K562 (cell line): ENCODE measurements around the gene NCOA3. TPM values are rescaled to one million over a fixed set of nuclear protein-coding genes. Genes with fewer than 3 reads are reported as not detected.

Experiments used
- ATAC-seq: fragments of 200-7000 bp; cut with Tn5 transposase; 3 replicates; pipeline ENCODE4 v1.9.1; 2020; ENCODE audit warnings: moderate library complexity
- BruUV-seq: library from RNA; stranded (reverse); fragments of 400-500 nt; replicated peaks from 2 replicates; lab custom pipeline; 2021; lab: Mats Ljungman, UMichigan
- CTCF ChIA-PET: fragments of 300-600 bp; formaldehyde crosslinking; extraction: SDS; loops from one replicate; lab custom pipeline; 2021; ENCODE audit warnings: low intra/inter-chr PET ratio; lab: Yijun Ruan, JAX
- POLR2A ChIA-PET: fragments of 300-600, 350-650 bp; sonication (Branson Sonifier 250); formaldehyde crosslinking; extraction: SDS; loops from one replicate; lab custom pipeline; 2021; ENCODE audit warnings: antibody characterized with exemption, inconsistent platforms; lab: Yijun Ruan, JAX
- DNase-seq, 4 experiments: peaks; one replicate each; pipeline versions ENCODE4 v3.0.0 to v3.0.0-alpha.2; 2011 to 2018; ENCODE audit warnings: low spot score in 3 of 4, mixed read lengths in 3 of 4; ENCODE audit errors: extremely low read depth in 1 of 4
- FAIRE-seq: peaks from 2 replicates; lab custom pipeline; 2011; peaks lifted over from hg19 to GRCh38; lab: Jason Lieb, UNC
- H2AFZ ChIP-seq: 2 replicates; pipeline ENCODE4 v1.6.0; 2011; ENCODE audit warnings: low read depth, low read length, control low read depth, inconsistent platforms
- H3K27ac ChIP-seq: fragments of 200-600 bp; 3 replicates; pipeline ENCODE4 v1.8.0; 2011; ENCODE audit warnings: low read depth, mild to moderate bottlenecking, control low read depth, inconsistent platforms, low read length, moderate library complexity, mixed read lengths; ENCODE audit errors: extremely low read depth
- H3K27me3 ChIP-seq, 2 experiments: fragments of 300-600 bp in 1 of 2; 2 replicates in 1 of 2; 3 replicates in 1 of 2; pipeline versions ENCODE4 v1.6.0 to v1.8.0; 2011; ENCODE audit warnings: inconsistent platforms in 2 of 2, low read length in 2 of 2, mild to moderate bottlenecking in 1 of 2, mixed read lengths in 1 of 2, moderate library complexity in 1 of 2; ENCODE audit not compliant: control insufficient read depth in 2 of 2, insufficient read depth in 2 of 2
- H3K36me3 ChIP-seq: fragments of 300-600 bp; 3 replicates; pipeline ENCODE4 v1.8.0; 2011; ENCODE audit warnings: mild to moderate bottlenecking, low read length, inconsistent platforms; ENCODE audit not compliant: control insufficient read depth, insufficient read depth
- H3K4me1 ChIP-seq, 2 experiments: fragments of 200-600 bp in 1 of 2; replicated peaks in 1 of 2; 2 replicates in 1 of 2; 3 replicates in 1 of 2; pipeline versions ENCODE4 v1.5.1 to v1.8.0; 2011; ENCODE audit warnings: inconsistent platforms in 2 of 2, low read length in 2 of 2, mild to moderate bottlenecking in 1 of 2, mixed read lengths in 1 of 2, moderate library complexity in 1 of 2; ENCODE audit not compliant: control insufficient read depth in 2 of 2, insufficient read depth in 2 of 2
- H3K4me2 ChIP-seq: 2 replicates; pipeline ENCODE4 v1.6.1; 2011; ENCODE audit warnings: low read length, control low read depth, inconsistent platforms, mixed read lengths; ENCODE audit not compliant: insufficient read depth
- H3K4me3 ChIP-seq: fragments of 200-600 bp; sonication (generic), shearing (Covaris generic); 2 replicates; pipeline ENCODE4 v1.5.1; 2016; ENCODE audit warnings: control low read depth, inconsistent platforms
- H3K79me2 ChIP-seq: fragments of 200-600 bp; 3 replicates; pipeline ENCODE4 v1.8.0; 2011; ENCODE audit warnings: low read length, inconsistent platforms; ENCODE audit not compliant: control insufficient read depth, insufficient read depth
- H3K9ac ChIP-seq, 2 experiments: 2 replicates each; pipeline versions ENCODE4 v1.6.0 to v1.6.1; 2011; ENCODE audit warnings: low read depth in 2 of 2, low read length in 2 of 2, control low read depth in 1 of 2, inconsistent platforms in 1 of 2, mild to moderate bottlenecking in 1 of 2, mixed read lengths in 1 of 2; ENCODE audit not compliant: insufficient read depth in 1 of 2
- H3K9me1 ChIP-seq: one replicate; pipeline ENCODE4 v1.6.0; 2011; ENCODE audit warnings: inconsistent platforms, mild to moderate bottlenecking, low read length, moderate library complexity; ENCODE audit not compliant: control insufficient read depth, insufficient read depth
- H3K9me3 ChIP-seq: replicated peaks from 2 replicates; pipeline ENCODE4 v1.5.1; 2011; ENCODE audit warnings: low read depth, low read length, inconsistent platforms; ENCODE audit not compliant: control insufficient read depth, insufficient read depth
- H4K20me1 ChIP-seq: replicated peaks from 2 replicates; pipeline ENCODE4 v1.6.1; 2011; ENCODE audit warnings: low read length, inconsistent platforms, mixed read lengths; ENCODE audit not compliant: control insufficient read depth, insufficient read depth
- IRF2 ChIP-seq: sonication (generic); formaldehyde crosslinking; IDR thresholded peaks from 2 replicates; pipeline ENCODE4 v1.8.1; 2022; ENCODE audit warnings: mild to moderate bottlenecking, missing genetic modification reagents
- RBM25 ChIP-seq: fragments of 200-400 bp; formaldehyde crosslinking; IDR thresholded peaks from 2 replicates; pipeline ENCODE4 v1.6.1; 2018; ENCODE audit warnings: low read length, low read depth, moderate library complexity; ENCODE audit not compliant: severe bottlenecking
- ZBTB11 ChIP-seq, 3 experiments: fragments of 200-800 bp in 1 of 3; fragments of 250-450 bp in 1 of 3; fragments of 450-650 bp in 1 of 3; sonication (Bioruptor Pico) in 1 of 3; sonication (Bioruptor generic) in 1 of 3; formaldehyde crosslinking in 1 of 3; IDR thresholded peaks; 2 replicates each; pipeline versions ENCODE4 v1.6.1 to v1.8.0; 2016 to 2022; ENCODE audit warnings: mild to moderate bottlenecking in 2 of 3, missing genetic modification characterization in 2 of 3, missing compliant biosample characterization in 1 of 3, moderate library complexity in 1 of 3
- ZNF175 ChIP-seq: fragments of 200-800 bp; sonication (Bioruptor generic); IDR thresholded peaks from 2 replicates; pipeline ENCODE4 v1.6.1; 2016; ENCODE audit warnings: low read depth, mild to moderate bottlenecking, missing genetic modification characterization, missing compliant biosample characterization
- ZNF512 ChIP-seq: IDR thresholded peaks from 2 replicates; pipeline ENCODE4 v1.6.1; 2016; ENCODE audit warnings: missing genetic modification characterization, missing compliant biosample characterization
- ZNF780A ChIP-seq: fragments of 250-450 bp; sonication (Bioruptor Pico); IDR thresholded peaks from 2 replicates; pipeline ENCODE4 v1.5.0; 2021; ENCODE audit warnings: mild to moderate bottlenecking
- WGBS: fragments of 100-300 bp; shearing (Covaris generic); methylation state at CpG from one replicate; pipeline ENCODE4 v1.1.6; 2016; ENCODE audit warnings: low coverage, mixed read lengths; ENCODE audit not compliant: insufficient coverage; ENCODE audit errors: missing lambda C conversion rate; 5-methylcytosine and 5-hydroxymethylcytosine counted together
- in situ Hi-C: fragments of 300-500 bp; cut with MboI; formaldehyde crosslinking; loops from 4 replicates; pipeline ENCODE4 v1.15.0; 2018; ENCODE audit warnings: inconsistent platforms, mixed read lengths
- intact Hi-C: fragments of 100-400 bp; cut with micrococcal nuclease; formaldehyde crosslinking; loops from 2 replicates; pipeline ENCODE4 v1.14.2; 2022
- polyA plus RNA-seq, 8 experiments: library from polyadenylated mRNA; depleted of rRNA in 4 of 8; stranded (reverse) in 5 of 8; unstranded in 3 of 8; fragments of >200 nt; fragmentation: Nextera tagmentation in 2 of 8; fragmentation: Illumina TruSeq in 1 of 8; extraction: Ambion mirVana in 2 of 8; extraction: Trizol in 1 of 8; gene quantifications; 2 replicates each; pipeline versions ENCODE4 v1.2.1 to v1.2.3, GENCODE V29; 2011 to 2014; ENCODE audit warnings: inconsistent platforms in 1 of 8, missing spikeins in 1 of 8
- total RNA-seq, 7 experiments: library from RNA; depleted of rRNA in 6 of 7; stranded (reverse); fragments of >200 nt in 6 of 7; fragmentation: Illumina TruSeq in 2 of 7; extraction: Trizol in 2 of 7; gene quantifications; 2 replicates each; pipeline versions ENCODE4 v1.2.1 to v1.2.3, GENCODE V29; 2011 to 2021; ENCODE audit warnings: low replicate concordance in 1 of 7

Gene NCOA3
- total and polyA plus RNA-seq, 9 of the 15 experiments (the other 6 are each of a cell fraction or from before 2014, with no cell fraction given): 3.2 to 24.3 (median 14.4) TPM

- POLR2A ChIA-PET: interaction anchor here (0.6 to 2.2 kb wide), 4 partner anchors 9 to 20 kb away, joined by 3 to 7 read pairs (median 4); partner anchors contain the start of gene NCOA3
- H3K36me3 ChIP-seq: no peaks in the 10 kb centered on the region
- FAIRE-seq: no peak
- H3K9me3 ChIP-seq: no peaks in the 10 kb centered on the region
- DNase-seq: no peak
- 54% methylated on average over 5 of the region's 5 CpGs for WGBS
- ATAC-seq: no peak
- no peak for TF ChIP-seq IRF2 (CRISPR knock-in tag)
- TF ChIP-seq ZNF780A: no peak
- peak in 1 of 3 experiments; percentile 61; a peak in 2 of 6 replicates for TF ChIP-seq ZBTB11 (CRISPR knock-in tag; IDR thresholded peaks at IDR 0.05)
- peak; percentile 11 for TF ChIP-seq RBM25
- TF ChIP-seq ZNF512 (tag): no peak
- no peak for TF ChIP-seq ZNF175 (CRISPR knock-in tag)
- TF ChIP-seq, all 486 proteins: peak for 2
- H3K9ac ChIP-seq: no peak overlapping the region
- no peak overlapping the region for H3K27ac ChIP-seq
- H3K9me1 ChIP-seq: no peaks in the 10 kb centered on the region
- no peaks in the 10 kb centered on the region for H3K79me2 ChIP-seq
- BruUV-seq: no TSS peak
- no peaks in the 10 kb centered on the region for H3K27me3 ChIP-seq
- intact Hi-C loops: no loop called here
- no peak overlapping the region for H2AFZ ChIP-seq
- in situ Hi-C loops: no loop called here
- H3K4me3 ChIP-seq: no peak overlapping the region
- CTCF ChIA-PET: no interaction called here
- no peaks in the 10 kb centered on the region for H4K20me1 ChIP-seq
- H3K4me2 ChIP-seq: no peak overlapping the region
- peaks cover 7 to 19% of the 10 kb centered on the region in 2 experiments for H3K4me1 ChIP-seq
Measured at GRCh38 chr20:47484303-47484702, 17.4 kb upstream of the NCOA3 start.
